PC-9 (cell line): ENCODE measurements around the gene PTGR1. TPM values are rescaled to one million over a fixed set of nuclear protein-coding genes. Genes with fewer than 3 reads are reported as not detected.

Source experiments
- BruUV-seq: library from RNA; stranded (reverse); fragments of 400-500 nt; replicated peaks from 2 replicates; lab custom pipeline; 2021; lab: Mats Ljungman, UMichigan
- CTCF ChIA-PET: fragments of 300-600 bp; sonication (Branson Sonifier 250); formaldehyde crosslinking; loops from one replicate; lab custom pipeline; 2022; ENCODE audit warnings: antibody characterized with exemption; lab: Charles Lee
- POLR2A ChIA-PET: fragments of 300-600 bp; sonication (Branson Sonifier 250); formaldehyde crosslinking; loops from one replicate; lab custom pipeline; 2022; ENCODE audit warnings: antibody characterized with exemption; ENCODE audit not compliant: unreplicated experiment; lab: Charles Lee
- DNase-seq, 2 experiments: peaks; one replicate each; pipeline versions ENCODE4 v3.0.0 to v3.0.0-alpha.2; 2015 to 2022; ENCODE audit warnings: mixed read lengths in 1 of 2
- H2AFZ ChIP-seq: fragments of 200-600 bp; sonication (generic); 2 replicates; pipeline ENCODE4 v1.8.1; 2017; ENCODE audit warnings: antibody characterized with exemption
- H3F3A ChIP-seq: fragments of 200-600 bp; sonication (generic); 2 replicates; pipeline ENCODE4 v1.8.1; 2017; ENCODE audit warnings: antibody characterized with exemption, mild to moderate bottlenecking, low read depth; ENCODE audit not compliant: insufficient read depth
- H3K27ac ChIP-seq: fragments of 200-600 bp; sonication (generic); 2 replicates; pipeline ENCODE4 v1.6.1; 2016; ENCODE audit warnings: mixed run types
- H3K27me3 ChIP-seq: fragments of 200-600 bp; sonication (generic); 2 replicates; pipeline ENCODE4 v1.6.1; 2016; ENCODE audit warnings: low read depth, mixed run types; ENCODE audit not compliant: insufficient read depth
- H3K36me3 ChIP-seq: fragments of 200-600 bp; sonication (generic); 2 replicates; pipeline ENCODE4 v1.6.1; 2016; ENCODE audit warnings: low read depth, mixed run types
- H3K4me1 ChIP-seq: fragments of 200-600 bp; sonication (generic); replicated peaks from 2 replicates; pipeline ENCODE4 v1.6.1; 2016; ENCODE audit warnings: mixed run types; ENCODE audit not compliant: insufficient read depth
- H3K4me2 ChIP-seq: fragments of 200-600 bp; sonication (generic); 2 replicates; pipeline ENCODE4 v1.6.1; 2017; ENCODE audit warnings: mixed run types
- H3K4me3 ChIP-seq: fragments of 200-600 bp; sonication (generic); 2 replicates; pipeline ENCODE4 v1.6.1; 2016; ENCODE audit warnings: mixed run types
- H3K79me2 ChIP-seq: fragments of 200-600 bp; sonication (generic); 2 replicates; pipeline ENCODE4 v1.6.1; 2017; ENCODE audit warnings: low read depth, mixed run types
- H3K9me2 ChIP-seq: fragments of 200-600 bp; sonication (generic); 2 replicates; pipeline ENCODE4 v1.8.1; 2017; ENCODE audit warnings: mild to moderate bottlenecking; ENCODE audit not compliant: insufficient read depth
- H3K9me3 ChIP-seq: fragments of 200-600 bp; sonication (generic); 2 replicates; pipeline ENCODE4 v1.8.1; 2016; ENCODE audit warnings: low read depth; ENCODE audit not compliant: insufficient read depth
- H4K20me1 ChIP-seq: fragments of 200-600 bp; sonication (generic); 2 replicates; pipeline ENCODE4 v1.8.1; 2017; ENCODE audit not compliant: insufficient read depth
- CTCF ChIP-seq: fragments of 200-600 bp; sonication (generic); conservative IDR thresholded peaks from 2 replicates; pipeline ENCODE4 v1.6.1; 2017; ENCODE audit warnings: mixed run types, antibody characterized with exemption, mild to moderate bottlenecking, moderate library complexity
- EZH2 ChIP-seq: fragments of 200-600 bp; sonication (generic); IDR thresholded peaks from 2 replicates; pipeline ENCODE4 v1.8.0; 2017; ENCODE audit warnings: antibody characterized with exemption, low read depth
- intact Hi-C: fragments of 100-400 bp; cut with micrococcal nuclease; formaldehyde crosslinking; loops from one replicate; pipeline ENCODE4 v1.10.0; 2022; ENCODE audit not compliant: unreplicated experiment
- total RNA-seq: library from RNA; stranded (reverse); gene quantifications from 2 replicates; pipeline ENCODE4 v1.2.3, GENCODE V29; 2021

The PTGR1 gene
- total RNA-seq, 1 experiment from 2014 or later = 635 TPM

DNA sequence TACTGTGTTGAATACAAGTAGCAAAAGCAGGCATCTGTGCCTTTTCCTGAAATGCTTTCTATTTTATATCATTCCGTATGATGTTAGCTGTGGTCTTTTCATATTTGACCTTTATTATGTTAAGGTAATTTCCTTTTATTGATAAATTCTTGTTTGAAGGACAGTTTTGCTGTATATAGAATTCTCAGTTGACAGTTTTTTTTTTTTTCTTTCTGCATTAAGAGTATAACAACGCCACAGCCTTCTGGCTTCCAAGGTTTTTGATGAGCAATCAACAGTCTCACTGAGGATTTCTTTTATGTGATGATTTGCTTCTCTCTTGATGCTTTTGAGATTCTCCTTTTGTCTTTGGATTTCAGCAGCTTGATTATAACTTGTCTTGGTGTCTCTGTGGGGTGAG is 50.8 kb downstream of the PTGR1 start:
- intact Hi-C loops = no loop called here
- Histone ChIP-seq H3K4me1 (no peaks in the 10 kb centered on the region), H3F3A (no peaks in the 10 kb centered on the region), H3K79me2 (no peaks in the 10 kb centered on the region), H3K4me2 (no peak overlapping the region), H3K27me3 (no peaks in the 10 kb centered on the region), H4K20me1 (no peaks in the 10 kb centered on the region), H3K36me3 (no peaks in the 10 kb centered on the region), H3K9me2 (no peaks in the 10 kb centered on the region), H3K4me3 (no peak overlapping the region), H3K9me3 (peaks cover 55% of the 10 kb centered on the region; the same call in 1 of the 2 replicates), H3K27ac (no peak overlapping the region), H2AFZ (no peak overlapping the region)
- CTCF ChIA-PET = no interaction called here
- no peak for DNase-seq
- TF ChIP-seq CTCF (no peak), EZH2 (no peak)
- BruUV-seq = no TSS peak
- POLR2A ChIA-PET = no interaction called here

DNA sequence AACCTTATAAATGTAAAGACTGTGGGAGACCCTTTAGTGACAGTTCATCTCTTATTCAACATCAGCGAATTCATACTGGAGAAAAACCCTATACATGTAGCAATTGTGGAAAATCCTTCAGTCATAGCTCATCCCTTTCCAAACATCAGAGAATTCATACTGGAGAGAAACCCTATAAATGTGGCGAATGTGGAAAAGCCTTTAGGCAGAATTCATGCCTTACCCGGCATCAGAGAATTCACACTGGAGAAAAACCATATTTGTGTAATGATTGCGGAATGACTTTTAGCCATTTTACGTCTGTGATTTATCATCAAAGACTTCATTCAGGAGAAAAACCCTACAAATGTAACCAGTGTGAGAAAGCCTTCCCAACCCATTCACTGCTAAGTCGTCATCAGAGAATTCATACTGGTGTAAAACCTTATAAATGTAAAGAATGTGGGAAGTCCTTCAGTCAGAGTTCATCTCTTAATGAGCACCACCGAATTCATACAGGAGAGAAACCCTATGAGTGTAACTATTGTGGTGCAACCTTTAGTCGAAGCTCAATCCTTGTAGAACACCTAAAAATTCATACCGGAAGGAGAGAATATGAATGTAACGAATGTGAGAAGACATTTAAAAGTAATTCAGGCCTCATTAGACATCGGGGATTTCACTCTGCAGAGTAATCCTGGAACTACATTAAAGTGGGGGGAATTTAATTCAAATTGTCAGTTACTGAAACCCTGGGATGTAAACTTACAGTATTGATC is 56.8 kb downstream of the PTGR1 start:
- ChIA-PET CTCF (no interaction called here), POLR2A (no interaction called here)
- Histone ChIP-seq H3K79me2 (no peaks in the 10 kb centered on the region), H3K36me3 (no peaks in the 10 kb centered on the region), H3K9me3 (peaks cover 69% of the 10 kb centered on the region), H4K20me1 (no peaks in the 10 kb centered on the region), H3K4me1 (no peaks in the 10 kb centered on the region), H3K9me2 (no peaks in the 10 kb centered on the region), H3F3A (no peaks in the 10 kb centered on the region), H2AFZ (no peak overlapping the region), H3K4me3 (no peak overlapping the region), H3K4me2 (no peak overlapping the region), H3K27ac (no peak overlapping the region), H3K27me3 (no peaks in the 10 kb centered on the region)
- no TSS peak for BruUV-seq
- TF ChIP-seq CTCF (no peak), EZH2 (no peak)
- no peak for DNase-seq
- intact Hi-C loops = no loop called here

- Histone ChIP-seq H3F3A (no peaks in the 10 kb centered on the region), H4K20me1 (no peaks in the 10 kb centered on the region), H3K9me3 (peaks cover 39% of the 10 kb centered on the region), H3K36me3 (no peaks in the 10 kb centered on the region), H2AFZ (no peak overlapping the region), H3K4me2 (no peak overlapping the region), H3K27ac (no peak overlapping the region), H3K79me2 (no peaks in the 10 kb centered on the region), H3K27me3 (no peaks in the 10 kb centered on the region), H3K9me2 (no peaks in the 10 kb centered on the region), H3K4me1 (no peaks in the 10 kb centered on the region), H3K4me3 (no peak overlapping the region)
- intact Hi-C loops = no loop called here
- ChIA-PET CTCF (interaction anchor here (0.6 kb wide), 1 partner anchor 67 kb away, joined by 5 read pairs; no protein-coding TSS in a partner anchor), POLR2A (no interaction called here)
- no TSS peak for BruUV-seq
- TF ChIP-seq CTCF = no peak
- no peak for TF ChIP-seq EZH2
- DNase-seq = no peak
Observed at GRCh38 chr9:111533099-111533790, 66.2 kb downstream of the PTGR1 start.
